Activated T-cell treated with anti-CD3 and anti-CD28 coated beads for 4 hours (primary cell): ENCODE results near the gene INPP5E.

ENCODE experiments used
- DNase-seq: peaks from one replicate; pipeline ENCODE4 v3.0.0-alpha.2; 2020

INPP5E gene

DNA sequence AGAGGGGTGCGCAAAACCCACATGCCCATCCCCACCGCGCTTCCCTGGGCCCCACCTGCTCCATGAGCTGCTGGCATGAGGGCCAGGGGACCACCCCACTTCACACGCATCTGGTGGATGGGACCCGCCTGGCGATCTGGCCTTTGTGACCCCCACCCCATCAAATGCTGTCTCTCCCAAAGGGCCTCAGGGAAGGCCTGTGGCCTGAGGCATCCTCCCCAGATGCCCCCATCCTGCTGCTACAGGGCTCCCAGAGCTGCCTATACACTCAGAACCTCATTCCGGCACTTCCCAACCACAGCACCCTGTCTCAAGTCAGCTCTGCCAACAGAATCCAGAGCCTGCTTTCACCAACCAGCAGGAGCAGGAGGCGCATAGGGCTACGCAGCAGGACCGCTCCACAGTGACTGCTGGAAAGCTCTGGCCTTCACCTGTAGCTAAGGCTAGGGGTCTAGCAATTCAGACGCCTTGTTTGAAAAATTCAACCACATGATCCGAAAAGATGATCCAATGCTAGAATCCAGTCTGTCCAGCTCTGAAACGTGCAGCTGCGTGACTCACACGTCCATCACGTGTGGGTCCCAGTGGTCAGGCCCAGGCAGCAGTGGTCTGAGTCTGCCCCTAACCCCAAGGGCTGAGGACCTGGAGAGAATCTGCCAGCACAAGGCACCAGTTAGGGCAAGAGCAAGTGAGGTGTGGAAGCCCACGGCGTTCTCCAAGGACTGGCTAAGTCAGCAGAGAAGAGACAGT is 38.3 kb downstream of the INPP5E start:
- DNase-seq, result no peak

DNA sequence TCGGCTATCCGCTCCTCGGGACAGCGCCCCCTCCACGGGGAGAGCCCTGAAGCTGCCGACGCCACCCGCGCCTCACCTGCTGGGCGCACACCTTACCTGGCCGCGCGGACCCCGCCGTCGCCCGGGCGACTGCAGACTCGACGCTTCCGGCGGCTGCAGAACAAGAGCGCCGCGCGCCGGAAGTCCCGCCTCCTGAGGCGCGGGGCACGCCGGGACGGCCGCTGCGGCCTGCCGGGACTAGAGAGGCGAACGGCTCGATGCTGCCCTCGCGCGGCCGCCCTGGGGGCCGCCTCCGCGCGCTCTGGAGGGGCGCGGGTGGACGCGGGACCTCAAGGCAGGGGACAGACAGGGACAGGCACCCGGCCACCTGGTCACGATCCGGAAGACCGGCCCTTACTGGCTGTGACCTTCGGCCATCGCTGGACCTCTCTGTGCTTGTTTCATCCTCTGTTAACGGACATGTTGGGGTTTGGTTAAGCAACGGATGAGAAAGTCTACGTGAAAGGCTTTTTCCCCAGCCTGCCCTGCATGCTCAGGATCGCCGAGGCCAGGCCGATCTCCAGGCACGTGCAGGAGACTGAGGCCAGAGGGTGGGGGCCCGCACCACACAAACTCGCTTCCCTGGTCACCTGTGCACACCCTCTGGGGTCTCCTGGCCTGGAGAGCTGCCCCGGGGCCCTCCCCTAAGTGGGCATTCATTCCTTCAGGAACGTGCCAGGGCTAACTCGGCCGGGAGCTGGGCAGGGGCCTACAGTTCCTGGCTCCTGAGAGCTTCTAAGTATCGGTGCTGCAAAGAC is 39.4 kb downstream of the INPP5E start, which contains the start of gene SNAPC4:
Gene SNAPC4, minus strand, starts transcription at position 133 of the 797 bp plus-strand sequence. CDS start 1,742 bp downstream, outside the sequence.
- peak; percentile 78 for DNase-seq

DNA sequence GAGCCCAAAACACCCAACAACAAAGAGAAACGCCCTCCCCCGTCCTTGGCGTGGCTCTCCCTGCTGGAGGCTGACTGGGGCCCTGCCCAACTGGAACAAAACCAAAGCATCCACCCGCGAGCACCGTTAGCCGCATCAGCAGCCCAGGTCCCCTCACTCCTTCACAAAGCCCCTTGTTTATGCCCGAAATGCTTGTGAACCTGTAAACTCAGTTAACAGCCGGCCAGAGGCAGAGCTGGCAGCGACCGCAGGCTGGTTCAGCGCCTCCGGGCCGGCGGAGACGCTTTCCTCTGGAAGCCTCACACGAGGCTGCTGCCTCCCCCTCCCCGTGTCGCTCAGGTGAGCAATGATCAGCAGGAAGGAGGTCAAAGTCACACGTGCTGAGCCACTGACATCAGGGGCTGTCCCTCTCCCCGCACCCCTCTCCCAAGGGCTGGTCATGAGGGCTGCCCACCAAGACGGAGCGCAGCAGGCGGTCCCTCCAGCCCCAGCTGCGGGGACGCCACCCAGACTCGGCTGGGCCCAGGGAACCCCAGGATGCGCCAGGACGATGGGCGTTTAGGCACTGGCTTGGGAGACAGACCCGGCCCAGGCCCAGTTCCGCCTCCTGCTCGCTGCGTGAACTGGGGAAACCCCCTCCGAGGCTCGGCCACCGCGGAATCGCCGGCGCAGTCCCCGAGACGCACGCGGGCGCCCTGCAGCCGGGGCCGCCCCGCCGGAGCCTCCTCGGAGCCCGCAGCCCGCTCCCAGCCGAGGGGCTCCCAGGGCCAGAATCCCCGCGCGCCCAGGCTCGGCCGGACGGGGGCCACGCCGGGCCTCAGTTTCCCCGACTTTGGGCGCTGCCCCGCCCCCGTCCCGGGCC is 40.2 kb downstream of the INPP5E start:
- peak; percentile 26 for DNase-seq

DNA sequence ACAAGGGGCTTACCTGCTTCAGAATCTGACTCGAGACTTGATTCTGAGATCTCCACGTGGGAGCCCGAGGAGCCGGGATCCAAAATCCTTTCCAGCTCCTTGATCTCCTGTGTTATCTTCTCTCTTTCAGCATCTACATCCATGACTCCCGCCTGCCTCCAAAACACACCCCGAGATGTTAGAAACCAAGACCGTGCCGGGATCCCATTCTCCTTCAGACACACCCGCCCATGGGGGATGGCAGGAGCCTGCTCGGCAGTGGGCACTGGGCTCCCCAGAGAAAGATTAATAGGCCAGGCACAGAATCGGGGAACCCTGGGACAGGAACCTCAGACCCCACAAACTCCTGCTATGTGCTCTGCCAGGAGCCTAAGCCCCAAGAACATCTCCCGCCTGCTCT is 41.4 kb downstream of the INPP5E start:
- no peak for DNase-seq

DNA sequence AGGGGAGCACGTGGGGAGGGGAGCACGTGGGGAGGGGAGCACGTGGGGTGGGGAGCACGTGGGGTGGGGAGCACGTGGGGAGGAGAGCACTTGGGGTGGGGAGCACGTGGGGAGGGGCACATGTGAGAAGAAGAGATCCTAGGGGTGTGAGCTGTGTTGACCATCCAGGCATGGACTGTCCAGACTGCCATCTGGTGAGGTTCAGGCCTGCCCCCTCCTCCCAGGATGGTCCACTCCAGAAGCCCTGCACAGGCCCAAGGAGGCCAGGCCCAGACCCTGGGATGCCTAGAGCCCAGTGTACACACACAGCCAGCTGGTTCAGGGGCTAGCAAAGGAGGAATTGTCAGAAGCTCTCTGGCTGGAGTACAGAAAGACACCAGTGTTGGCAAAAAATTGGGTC is 42.0 kb downstream of the INPP5E start:
- DNase-seq, result no peak

DNA sequence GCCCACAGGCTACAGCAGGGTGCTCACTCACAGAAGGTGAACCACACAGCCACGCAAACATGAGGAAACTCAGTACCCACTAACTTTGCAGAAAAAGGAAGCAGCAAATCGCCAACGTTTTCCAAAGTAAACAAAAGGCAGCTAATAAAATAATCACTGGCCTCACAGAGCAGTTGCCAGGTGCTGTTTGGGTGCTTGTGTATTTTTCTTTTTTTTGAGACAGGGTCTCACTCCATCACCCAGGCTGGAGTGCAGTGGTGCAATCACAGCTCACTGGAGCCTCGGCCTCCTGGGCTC is 43.5 kb downstream of the INPP5E start:
- no peak for DNase-seq

DNA sequence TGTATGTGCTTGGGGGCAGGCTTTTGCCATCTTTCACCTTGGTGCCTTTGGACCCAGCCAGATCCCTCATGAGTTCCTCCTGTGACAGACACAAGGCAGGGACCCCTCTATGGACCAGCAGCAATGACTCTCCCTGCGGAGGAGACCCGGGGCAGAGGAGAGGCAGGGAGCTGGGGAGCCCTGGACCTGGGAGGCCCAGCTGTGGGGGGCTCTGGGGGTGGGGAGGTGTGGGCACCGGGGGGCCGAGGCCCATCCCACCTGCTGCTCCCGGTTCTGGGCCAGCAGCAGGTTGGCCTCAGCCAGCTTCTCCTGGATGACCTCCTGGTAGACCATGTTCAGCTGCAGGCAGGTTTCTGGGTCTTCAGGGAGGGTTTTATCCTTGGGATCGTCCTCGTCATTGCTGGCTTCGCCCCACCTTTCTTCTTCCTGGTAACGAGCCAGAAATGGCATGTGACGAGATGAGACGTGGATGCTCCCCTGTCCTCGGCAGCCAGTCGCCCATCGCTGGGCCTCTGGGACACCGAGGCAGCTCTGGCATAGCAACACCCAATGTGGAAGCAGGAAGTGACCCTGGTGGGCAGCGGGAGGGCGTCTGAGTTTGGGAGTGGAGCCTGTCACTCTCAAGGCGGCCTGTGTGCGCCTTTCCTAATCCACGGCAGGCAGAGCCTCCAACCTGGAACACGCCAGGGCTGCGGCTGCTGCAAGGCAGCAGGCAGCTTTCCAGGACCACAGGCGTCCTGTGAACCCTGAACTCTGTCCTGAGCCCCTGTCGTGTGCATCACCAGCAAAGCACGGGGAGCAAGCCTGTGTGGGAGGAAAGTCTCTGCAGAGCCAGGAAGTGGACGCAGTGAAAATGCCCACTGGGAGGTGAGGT is 44.1 kb downstream of the INPP5E start:
- no peak for DNase-seq

DNA sequence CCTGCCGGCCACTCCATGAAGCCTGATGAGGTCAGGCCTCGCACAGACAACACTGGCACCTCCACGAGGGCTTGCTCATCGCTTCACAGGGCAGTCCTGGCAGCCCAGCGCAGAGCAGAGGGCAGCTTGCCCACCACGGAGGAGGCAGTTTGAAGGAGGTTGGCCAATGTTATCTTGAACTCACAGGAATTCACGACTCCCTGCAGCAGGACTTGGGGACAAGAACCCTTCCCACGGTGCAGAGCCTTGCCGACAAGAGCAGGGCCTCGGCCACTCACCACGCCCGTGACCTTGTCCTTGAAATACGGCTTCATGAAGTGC is 44.7 kb downstream of the INPP5E start:
- no peak for DNase-seq

DNA sequence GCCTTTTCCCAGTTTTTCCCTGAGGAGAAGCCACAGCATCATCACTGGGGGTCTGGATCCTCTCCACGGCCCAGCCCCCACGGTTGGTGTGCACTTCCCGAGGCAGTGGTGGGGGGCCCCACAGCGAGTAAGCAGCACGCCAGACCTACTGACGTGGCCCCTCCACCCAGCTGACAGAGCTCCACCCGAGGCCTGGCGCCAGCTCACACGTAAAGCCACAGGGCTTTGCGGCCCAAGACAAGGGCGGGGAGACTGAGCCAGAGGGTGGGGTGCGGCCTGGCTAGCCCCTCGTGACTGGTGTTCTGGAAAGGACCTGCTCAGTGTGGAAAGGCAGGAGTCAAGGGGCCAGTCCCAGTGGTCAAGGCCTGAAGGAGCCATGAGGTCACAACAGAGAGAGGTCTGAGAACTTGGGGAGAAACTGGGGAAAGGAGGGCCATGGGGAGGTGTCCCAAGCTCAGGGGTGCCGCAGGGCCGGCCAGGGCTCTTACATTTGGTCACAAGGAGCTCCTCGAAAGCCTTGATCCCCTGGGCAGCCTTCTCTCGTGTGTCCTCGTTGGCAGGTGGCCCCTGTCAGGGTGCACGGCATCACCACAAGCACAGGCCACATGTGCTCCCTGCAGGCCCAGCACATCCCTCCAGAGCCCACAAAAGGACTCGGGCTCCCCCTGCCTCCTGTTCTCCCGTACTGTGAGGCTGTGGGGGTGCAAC is 45.2 kb downstream of the INPP5E start:
- no peak for DNase-seq

DNA sequence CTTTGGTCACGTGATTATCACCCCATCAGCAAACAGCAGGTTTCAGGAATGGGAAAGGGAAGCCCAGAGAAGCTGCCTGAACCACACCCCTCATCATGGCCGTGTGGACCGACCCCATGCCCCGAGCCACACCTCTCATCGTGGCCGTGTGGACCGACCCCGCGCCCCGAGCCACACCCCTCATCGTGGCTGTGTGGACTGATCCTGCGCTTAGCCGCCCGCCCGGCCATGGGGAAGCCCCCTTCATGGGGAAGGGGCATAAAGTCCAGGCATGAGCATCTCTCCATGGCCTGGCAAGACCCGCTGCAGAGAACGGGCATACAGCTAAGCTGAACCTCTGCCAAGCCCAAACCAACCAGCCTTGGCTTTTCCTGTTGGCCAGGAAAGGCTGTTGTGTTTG is 46.1 kb downstream of the INPP5E start:
- no peak for DNase-seq

DNA sequence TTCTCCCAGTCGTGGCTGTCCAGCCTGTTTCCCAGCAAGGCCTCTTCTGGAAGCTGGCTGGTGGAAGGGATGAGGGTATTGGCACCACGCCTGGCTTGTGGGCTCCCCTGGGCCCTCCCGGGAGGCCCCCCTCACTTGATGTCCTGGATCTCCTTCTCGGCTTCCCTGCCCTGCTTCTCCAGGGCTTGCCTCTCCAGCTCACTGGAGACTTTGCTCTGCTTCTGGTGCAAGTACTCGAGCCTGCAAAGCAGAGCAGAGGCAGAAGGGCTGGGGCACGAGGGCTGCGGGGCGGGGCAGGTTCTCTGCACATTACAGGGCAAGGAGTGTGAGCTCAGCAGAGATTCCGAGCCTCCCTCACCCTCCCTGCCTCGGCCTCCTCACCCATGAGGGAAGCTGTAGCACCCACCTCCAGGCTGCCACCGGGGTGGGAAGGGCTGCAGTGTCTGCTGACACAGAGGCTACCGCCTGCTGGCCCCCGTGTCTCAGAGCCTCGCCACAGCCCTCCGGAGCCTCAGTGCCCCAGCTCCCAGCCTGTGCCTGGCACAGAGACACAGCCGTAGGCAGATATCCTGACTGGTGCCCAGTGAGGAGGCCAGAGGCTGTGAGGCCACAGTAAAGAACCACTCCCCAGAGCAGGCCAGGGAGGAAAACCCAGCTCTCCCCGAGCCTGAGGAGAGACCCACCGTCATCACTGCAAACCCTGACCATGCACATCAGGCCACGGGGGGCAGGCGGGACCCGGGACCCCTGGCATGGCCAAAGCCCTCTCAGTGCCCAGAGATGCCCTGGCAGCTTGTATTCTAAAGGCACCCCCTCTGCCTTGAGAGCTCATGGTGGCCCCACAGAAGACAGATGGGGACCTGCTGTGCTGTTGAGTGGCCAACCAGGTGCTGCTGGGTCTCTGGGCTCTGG is 46.9 kb downstream of the INPP5E start:
- no peak for DNase-seq

DNA sequence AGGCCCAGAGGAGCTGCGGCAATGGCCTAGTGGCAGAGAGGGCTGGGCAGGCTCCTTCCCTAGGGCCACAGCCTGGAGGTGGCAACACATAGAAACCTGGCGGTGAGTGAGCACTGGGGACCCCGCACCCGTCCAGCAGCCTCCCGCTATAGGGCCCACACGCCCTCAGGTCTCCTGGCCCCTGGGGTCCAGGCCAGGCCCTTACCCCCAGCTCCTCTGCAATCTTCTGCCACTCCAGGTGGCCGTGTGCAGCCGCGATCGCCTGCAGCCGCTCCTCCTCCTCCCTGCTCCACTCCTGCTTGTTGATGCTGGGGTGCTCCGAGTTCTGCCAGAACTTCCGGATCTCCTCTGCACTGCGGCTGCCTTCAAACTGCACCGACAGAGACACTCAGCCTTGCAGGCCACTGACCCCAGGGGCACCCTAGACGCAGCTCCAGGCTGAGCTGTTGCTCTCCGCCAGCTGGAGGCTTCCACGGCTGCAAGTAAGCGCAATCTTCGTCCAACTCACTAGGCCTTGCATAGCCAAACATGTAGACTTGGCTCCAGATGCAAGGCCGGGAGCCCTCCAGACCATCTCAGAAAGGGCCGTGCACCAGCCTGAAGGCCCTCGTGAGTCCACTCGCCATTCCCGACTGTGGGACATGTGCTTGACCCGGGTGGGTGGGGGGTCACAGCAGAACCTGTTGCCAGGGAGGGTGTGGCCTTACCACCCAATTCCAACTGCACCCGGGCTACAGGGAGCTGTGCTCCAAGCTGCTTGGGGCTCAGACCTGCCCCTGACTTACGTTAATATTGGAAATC is 47.7 kb downstream of the INPP5E start:
- DNase-seq, result no peak

DNA sequence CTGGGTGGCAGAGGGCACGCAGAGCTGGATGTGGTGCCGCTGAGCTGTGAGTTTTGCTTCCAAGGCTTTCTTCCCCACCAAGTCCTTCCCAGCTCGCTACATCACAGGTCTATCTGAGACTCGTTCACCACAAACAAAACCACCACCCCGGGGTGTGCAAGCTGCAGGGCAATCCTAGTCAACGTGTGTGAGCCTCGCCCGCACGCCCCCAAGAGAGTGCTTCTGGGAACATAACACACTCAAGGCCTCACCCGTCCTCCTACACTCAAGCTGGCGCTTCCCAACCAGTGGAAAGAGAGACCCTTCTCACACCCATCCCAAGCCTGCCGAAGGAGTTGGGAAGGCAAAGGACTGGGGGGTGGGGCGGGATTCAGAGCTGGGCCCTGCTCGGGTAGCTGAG is 50.2 kb downstream of the INPP5E start:
- DNase-seq, result no peak

DNA sequence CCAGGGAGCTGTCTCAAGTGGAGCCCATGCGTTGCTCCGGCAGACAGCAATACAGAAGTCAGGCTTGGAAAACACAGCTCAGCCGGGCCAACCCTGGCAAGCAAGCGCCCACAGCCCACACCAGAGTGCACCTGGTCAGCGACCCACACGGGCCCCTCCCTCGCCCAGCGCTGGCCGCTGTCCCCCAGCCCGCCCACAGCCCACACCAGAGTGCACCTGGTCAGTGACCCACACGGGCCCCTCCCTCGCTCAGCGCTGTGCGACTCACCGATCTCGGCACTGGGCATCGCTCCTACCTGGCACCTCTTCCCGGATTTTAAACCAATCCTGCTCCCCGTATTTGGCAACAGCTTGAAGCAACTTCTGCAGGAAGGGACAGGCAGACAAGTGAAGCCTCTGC is 52.4 kb downstream of the INPP5E start:
- DNase-seq, result no peak

DNA sequence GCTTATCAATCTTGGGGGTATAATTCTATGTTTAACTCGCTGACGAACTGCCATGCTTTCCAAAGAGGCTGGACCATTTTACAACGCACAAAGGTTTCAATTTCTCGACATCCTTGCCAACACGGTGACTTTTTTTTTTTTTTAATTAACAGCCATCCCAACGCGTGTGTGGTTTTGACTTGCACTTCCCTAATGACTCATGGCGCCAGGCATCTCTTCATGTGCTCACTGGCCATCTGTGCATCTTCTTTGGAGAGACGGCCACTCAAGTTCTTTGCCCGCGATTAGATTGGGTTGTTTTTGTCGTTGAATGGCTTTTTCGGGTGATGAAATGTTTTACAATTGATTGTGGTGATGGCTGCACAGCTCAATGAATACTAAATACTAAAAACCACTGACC is 53.6 kb downstream of the INPP5E start:
- DNase-seq, result no peak

DNA sequence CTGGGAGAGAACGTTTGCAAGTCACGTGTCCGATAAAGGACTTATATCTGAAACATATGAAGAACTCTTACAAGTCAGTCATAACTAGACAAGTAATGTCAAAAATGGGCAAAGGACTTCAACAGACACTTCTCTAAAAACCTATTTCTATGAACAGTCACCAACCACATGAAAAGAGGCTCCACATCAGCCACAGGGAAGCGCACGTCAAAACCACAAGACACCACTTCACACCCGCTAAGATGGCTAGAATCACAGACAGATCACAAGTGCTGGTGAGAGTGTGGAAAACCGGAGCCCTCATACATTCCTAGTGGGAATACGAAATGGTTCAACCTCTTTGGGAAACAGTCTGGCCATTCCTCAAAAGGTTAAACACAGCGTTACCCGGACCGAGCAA is 54.6 kb downstream of the INPP5E start:
- DNase-seq, result no peak

DNA sequence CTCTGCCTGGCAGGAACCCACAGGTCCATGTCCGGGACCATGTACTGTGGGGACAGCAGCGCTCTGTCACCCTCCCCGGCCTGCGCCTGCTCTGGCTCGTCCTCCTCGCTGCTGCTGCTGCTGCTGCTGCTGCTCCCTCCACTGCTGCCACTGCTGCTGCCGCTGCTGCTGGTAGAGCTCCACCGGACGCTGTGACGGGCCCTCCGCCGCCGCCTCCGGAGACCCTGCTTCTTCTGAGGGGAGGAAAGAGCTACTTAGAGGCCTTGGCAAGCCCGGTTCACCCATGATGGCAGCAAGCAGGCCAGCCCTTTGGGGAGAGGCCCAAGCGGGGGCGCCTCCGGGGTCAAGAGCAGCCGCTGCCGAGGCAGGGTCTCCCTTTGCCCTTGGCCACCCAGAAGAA is 56.2 kb downstream of the INPP5E start:
- no peak for DNase-seq

DNA sequence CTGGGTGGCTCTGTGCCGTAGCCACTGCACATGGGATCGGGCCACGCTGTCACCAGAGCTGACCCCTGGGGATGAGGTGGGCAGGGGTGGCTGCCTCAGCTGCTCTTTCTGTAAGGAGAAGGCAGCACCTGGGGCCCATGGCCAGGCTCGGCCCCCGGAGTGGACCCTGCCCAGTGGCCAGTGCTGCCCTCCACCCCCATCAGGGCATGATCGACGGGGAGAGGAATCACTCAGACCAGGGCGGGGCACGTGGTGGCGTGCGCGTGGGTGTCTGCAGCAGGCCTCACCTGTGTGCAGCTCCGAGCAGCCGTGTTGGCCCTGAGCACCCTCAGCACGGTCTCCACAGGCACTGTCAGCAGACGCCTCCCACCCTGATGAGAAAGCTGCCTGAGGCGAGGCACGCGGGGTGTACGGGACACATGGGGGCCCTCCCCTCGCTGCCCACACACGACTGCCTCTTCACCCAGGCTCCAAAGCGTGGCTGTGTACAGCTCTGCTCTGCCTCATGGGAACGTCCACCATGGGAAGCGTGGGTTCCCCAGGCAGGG is 57.6 kb downstream of the INPP5E start:
- DNase-seq, result no peak

DNA sequence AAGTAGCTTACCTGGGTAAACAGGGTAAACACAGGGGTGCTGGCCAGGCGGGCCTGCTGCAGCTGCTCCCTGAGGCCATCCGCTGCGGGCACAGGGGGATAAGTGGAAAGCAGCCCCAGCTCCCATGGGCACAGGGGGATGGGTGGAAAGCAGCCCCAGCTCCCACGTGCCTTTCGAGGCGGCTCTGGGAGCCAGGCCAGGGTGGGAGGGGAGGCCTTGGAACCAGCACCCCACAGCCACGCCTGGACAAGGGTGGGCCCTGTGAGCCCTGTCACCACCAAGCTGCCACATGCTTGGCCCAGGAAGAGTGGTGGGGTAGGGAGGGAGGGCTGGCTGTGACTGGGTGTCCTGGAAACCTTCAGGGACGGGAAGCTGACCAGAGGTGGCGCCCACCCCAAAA is 58.3 kb downstream of the INPP5E start:
- DNase-seq, result no peak

DNA sequence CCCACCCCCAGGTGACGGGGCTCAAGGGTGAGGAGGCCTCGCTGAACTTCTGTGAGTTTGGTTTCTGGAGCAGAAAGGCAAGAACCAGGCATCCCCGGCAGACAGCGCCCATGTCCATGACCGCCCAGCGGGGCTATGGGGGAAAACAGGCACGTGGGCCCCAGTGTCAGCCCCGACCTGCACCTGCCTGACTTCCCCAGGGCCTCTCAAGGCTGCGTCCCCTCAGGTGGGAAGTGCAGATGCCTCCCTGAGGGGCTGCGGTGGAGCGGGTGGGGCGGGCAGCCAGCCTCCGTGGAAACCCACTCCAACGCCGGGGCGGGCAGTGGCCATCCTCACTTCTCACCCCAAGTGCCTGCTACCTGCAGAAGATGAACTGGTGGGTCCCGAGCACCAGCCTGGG is 59.3 kb downstream of the INPP5E start:
- DNase-seq, result no peak
